HG03460 (cell line): ENCODE data around the gene PTPRD.
"Not testable (repeated sequence)": the region's sequence is repeated elsewhere in the genome, so short reads cannot be mapped to it uniquely, and the experiment has no call there.

Source experiments
- ATAC-seq: cut with Tn5 transposase; IDR thresholded peaks from one replicate; pipeline ENCODE4 v1.9.1; 2021; ENCODE audit not compliant: unreplicated experiment

Gene PTPRD

GRCh38 chr9:10488937-10489336 is 123.9 kb downstream of the PTPRD start:
- ATAC-seq, result no peak

- ATAC-seq, result no peak
Measured at GRCh38 chr9:10479172-10479571, 133.6 kb downstream of the PTPRD start.

- ATAC-seq, result not testable (repeated sequence)
Measured at GRCh38 chr9:10449201-10449617, 163.6 kb downstream of the PTPRD start.

GRCh38 chr9:10447036-10447435 is 165.8 kb downstream of the PTPRD start:
- no peak for ATAC-seq

- ATAC-seq, result no peak
Measured at GRCh38 chr9:10443868-10444204, 169.0 kb downstream of the PTPRD start.

GRCh38 chr9:10443181-10443867 is 169.5 kb downstream of the PTPRD start:
- ATAC-seq, result no peak

GRCh38 chr9:10438955-10439354 is 173.8 kb downstream of the PTPRD start:
- no peak for ATAC-seq

- ATAC-seq, result no peak
Measured at GRCh38 chr9:10436756-10437155, 176.0 kb downstream of the PTPRD start.

- no peak for ATAC-seq
Measured at GRCh38 chr9:10434412-10434811, 178.4 kb downstream of the PTPRD start.

GRCh38 chr9:10411272-10411671 is 201.5 kb downstream of the PTPRD start:
- ATAC-seq, result no peak

- no peak for ATAC-seq
Measured at GRCh38 chr9:10403283-10403682, 209.5 kb downstream of the PTPRD start.

- no peak for ATAC-seq
Measured at GRCh38 chr9:10396615-10397014, 216.2 kb downstream of the PTPRD start.

- ATAC-seq, result no peak
Measured at GRCh38 chr9:10387282-10387681, 225.5 kb downstream of the PTPRD start.

GRCh38 chr9:10371824-10372223 is 241.0 kb downstream of the PTPRD start:
- ATAC-seq, result no peak

GRCh38 chr9:10366171-10366779 is 246.5 kb downstream of the PTPRD start:
- ATAC-seq, result no peak

- ATAC-seq, result no peak
Measured at GRCh38 chr9:10354591-10354990, 258.2 kb downstream of the PTPRD start.

- not testable (repeated sequence) for ATAC-seq
Measured at GRCh38 chr9:10345621-10346020, 267.2 kb downstream of the PTPRD start.

- ATAC-seq, result no peak
Measured at GRCh38 chr9:10341057-10341456, 271.7 kb downstream of the PTPRD start.

GRCh38 chr9:10339152-10339551 is 273.6 kb downstream of the PTPRD start:
- no peak for ATAC-seq

GRCh38 chr9:10331157-10331556 is 281.6 kb downstream of the PTPRD start:
- ATAC-seq, result no peak

GRCh38 chr9:10282084-10282483 is 330.7 kb downstream of the PTPRD start:
- ATAC-seq, result no peak

GRCh38 chr9:10274988-10275387 is 337.8 kb downstream of the PTPRD start:
- ATAC-seq, result no peak

GRCh38 chr9:10274175-10274574 is 338.6 kb downstream of the PTPRD start:
- no peak for ATAC-seq
